MCF 10A (cell line): ENCODE measurements around the gene USP15. TPM values are rescaled to one million over a fixed set of nuclear protein-coding genes. Genes with fewer than 3 reads are reported as not detected.

Experiments used
- BruUV-seq: library from RNA; stranded (reverse); fragments of 400-500 nt; replicated peaks from 2 replicates; lab custom pipeline; 2021; lab: Mats Ljungman, UMichigan
- CTCF ChIA-PET: fragments of 300-600 bp; sonication (Branson Sonifier 250); formaldehyde crosslinking; extraction: SDS; loops from one replicate; lab custom pipeline; 2021; ENCODE audit warnings: antibody characterized with exemption, inconsistent platforms; lab: Yijun Ruan, JAX
- POLR2A ChIA-PET: fragments of 300-600, 350-650 bp; sonication (Branson Sonifier 250); formaldehyde crosslinking; extraction: SDS; loops from one replicate; lab custom pipeline; 2020; ENCODE audit warnings: antibody characterized with exemption, inconsistent platforms; lab: Yijun Ruan, JAX
- DNase-seq: peaks from one replicate; pipeline ENCODE4 v3.0.0-alpha.2; 2018; ENCODE audit not compliant: unreplicated experiment
- H3K27ac Mint-ChIP-seq: one replicate; pipeline ENCODE4 v1.8.0; 2022; ENCODE audit warnings: mild to moderate bottlenecking, low read depth, mixed read lengths; ENCODE audit not compliant: unreplicated experiment
- H3K27me3 Mint-ChIP-seq: one replicate; pipeline ENCODE4 v1.8.0; 2022; ENCODE audit warnings: mixed read lengths; ENCODE audit not compliant: insufficient read depth, unreplicated experiment
- H3K36me3 Mint-ChIP-seq: one replicate; pipeline ENCODE4 v1.8.0; 2022; ENCODE audit warnings: mild to moderate bottlenecking, moderate library complexity, mixed read lengths; ENCODE audit not compliant: insufficient read depth, unreplicated experiment
- H3K4me1 Mint-ChIP-seq: one replicate; pipeline ENCODE4 v1.8.0; 2022; ENCODE audit warnings: mixed read lengths; ENCODE audit not compliant: insufficient read depth, unreplicated experiment
- H3K4me3 Mint-ChIP-seq: one replicate; pipeline ENCODE4 v1.8.0; 2022; ENCODE audit warnings: mild to moderate bottlenecking, moderate library complexity, mixed read lengths; ENCODE audit not compliant: unreplicated experiment
- H3K9me3 Mint-ChIP-seq: one replicate; pipeline ENCODE4 v1.8.0; 2022; ENCODE audit warnings: mixed read lengths; ENCODE audit not compliant: unreplicated experiment
- intact Hi-C: fragments of 100-400 bp; cut with micrococcal nuclease; formaldehyde crosslinking; loops from 2 replicates; pipeline ENCODE4 v1.14.1; 2022
- total RNA-seq: library from RNA; stranded (reverse); gene quantifications from 2 replicates; pipeline ENCODE4 v1.2.3, GENCODE V29; 2022
- TF ChIP-seq, protein P1 (sequence below): fragments of 200-600 bp; IDR thresholded peaks from one replicate; pipeline ENCODE4 v1.8.0; 2022; ENCODE audit warnings: antibody characterized with exemption, mild to moderate bottlenecking; ENCODE audit not compliant: unreplicated experiment

Gene USP15
- total RNA-seq, 1 experiment from 2014 or later = 71.0 TPM

GRCh38 chr12:62233805-62234204 lies 26.4 kb upstream of the USP15 start:
- Mint-ChIP-seq H3K27me3 (no peaks in the 10 kb centered on the region), H3K9me3 (no peaks in the 10 kb centered on the region), H3K27ac (no peak overlapping the region), H3K4me1 (no peaks in the 10 kb centered on the region), H3K4me3 (no peak overlapping the region), H3K36me3 (peaks cover 5% of the 10 kb centered on the region)
- CTCF ChIA-PET = interaction anchor here (1.2 kb wide), 1 partner anchor 240 kb away, joined by 3 read pairs; no protein-coding TSS in a partner anchor
- intact Hi-C loops = no loop called here
- POLR2A ChIA-PET = no interaction called here
- DNase-seq = no peak
- no TSS peak for BruUV-seq
- TF ChIP-seq, protein P1, sequence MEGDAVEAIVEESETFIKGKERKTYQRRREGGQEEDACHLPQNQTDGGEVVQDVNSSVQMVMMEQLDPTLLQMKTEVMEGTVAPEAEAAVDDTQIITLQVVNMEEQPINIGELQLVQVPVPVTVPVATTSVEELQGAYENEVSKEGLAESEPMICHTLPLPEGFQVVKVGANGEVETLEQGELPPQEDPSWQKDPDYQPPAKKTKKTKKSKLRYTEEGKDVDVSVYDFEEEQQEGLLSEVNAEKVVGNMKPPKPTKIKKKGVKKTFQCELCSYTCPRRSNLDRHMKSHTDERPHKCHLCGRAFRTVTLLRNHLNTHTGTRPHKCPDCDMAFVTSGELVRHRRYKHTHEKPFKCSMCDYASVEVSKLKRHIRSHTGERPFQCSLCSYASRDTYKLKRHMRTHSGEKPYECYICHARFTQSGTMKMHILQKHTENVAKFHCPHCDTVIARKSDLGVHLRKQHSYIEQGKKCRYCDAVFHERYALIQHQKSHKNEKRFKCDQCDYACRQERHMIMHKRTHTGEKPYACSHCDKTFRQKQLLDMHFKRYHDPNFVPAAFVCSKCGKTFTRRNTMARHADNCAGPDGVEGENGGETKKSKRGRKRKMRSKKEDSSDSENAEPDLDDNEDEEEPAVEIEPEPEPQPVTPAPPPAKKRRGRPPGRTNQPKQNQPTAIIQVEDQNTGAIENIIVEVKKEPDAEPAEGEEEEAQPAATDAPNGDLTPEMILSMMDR = no peak

- ChIA-PET POLR2A (interaction anchor here (0.7 kb wide), 1 partner anchor 107 kb away, joined by 3 read pairs; no protein-coding TSS in a partner anchor), CTCF (no interaction called here)
- no TSS peak for BruUV-seq
- TF ChIP-seq, protein P1 = no peak
- Mint-ChIP-seq H3K4me3 (no peak overlapping the region), H3K27me3 (no peaks in the 10 kb centered on the region), H3K36me3 (peaks cover 2% of the 10 kb centered on the region), H3K4me1 (no peaks in the 10 kb centered on the region), H3K27ac (no peak overlapping the region), H3K9me3 (no peaks in the 10 kb centered on the region)
- intact Hi-C loops = no loop called here
- no peak for DNase-seq
These were observed 20.6 kb upstream of the USP15 start for GRCh38 chr12:62239571-62239970.

GRCh38 chr12:62247281-62248045 lies 12.7 kb upstream of the USP15 start:
- intact Hi-C loops = no loop called here
- ChIA-PET CTCF (interaction anchor here (1.0 to 1.6 kb wide), 2 partner anchors 11 to 12 kb away, joined by 6 to 7 read pairs; partner anchors contain the start of gene USP15), POLR2A (interaction anchor here (5.1 kb wide), 1 partner anchor 11 kb away, joined by 34 read pairs; the partner anchor contains the start of gene USP15)
- Mint-ChIP-seq H3K9me3 (no peaks in the 10 kb centered on the region), H3K4me3 (no peak overlapping the region), H3K27ac (no peak overlapping the region), H3K27me3 (no peaks in the 10 kb centered on the region), H3K36me3 (no peaks in the 10 kb centered on the region), H3K4me1 (peaks cover 34% of the 10 kb centered on the region)
- DNase-seq = no peak
- BruUV-seq = no TSS peak
- TF ChIP-seq, protein P1 = no peak

- intact Hi-C loops = no loop called here
- Mint-ChIP-seq H3K36me3 (no peaks in the 10 kb centered on the region), H3K9me3 (no peaks in the 10 kb centered on the region), H3K27ac (peak overlapping the region; percentile 83), H3K4me1 (peaks cover 42% of the 10 kb centered on the region), H3K27me3 (no peaks in the 10 kb centered on the region), H3K4me3 (no peak overlapping the region)
- ChIA-PET CTCF (interaction anchor here (1.0 to 1.6 kb wide), 2 partner anchors 11 to 12 kb away, joined by 6 to 7 read pairs; partner anchors contain the start of gene USP15), POLR2A (interaction anchor here (0.9 to 5.1 kb wide), 3 partner anchors 9 to 39 kb away, joined by 4 to 34 read pairs (median 4); partner anchors contain the start of gene USP15)
- TF ChIP-seq, protein P1 = no peak
- BruUV-seq = no TSS peak
- no peak for DNase-seq
These were observed 11.3 kb upstream of the USP15 start for GRCh38 chr12:62248873-62249272.
